Right lobe of liver (tissue), 6 donors: ENCODE data around the gene TFPT. TPM values are rescaled to one million over a fixed set of nuclear protein-coding genes. Genes with fewer than 3 reads are reported as not detected.

ENCODE experiments used
- ATAC-seq, 4 donors: fragments of 200-7000 bp; cut with Tn5 transposase; one replicate each; pipeline ENCODE4 v1.9.1; 2020; ENCODE audit warnings: mild to moderate bottlenecking in 4 of 4, moderate library complexity in 4 of 4
- DNase-seq, 3 donors: peaks; one replicate each; pipeline ENCODE4 v3.0.0-alpha.2; 2020
- H3K27ac ChIP-seq, 3 donors: fragments of 200-600 bp; one replicate each; pipeline ENCODE4 v1.8.0; 2022
- H3K27me3 ChIP-seq, 2 donors: fragments of 200-600 bp; one replicate each; pipeline ENCODE4 v1.8.0; 2022
- H3K36me3 ChIP-seq, 4 donors: fragments of 200-600 bp; sonication (generic) in 1 of 4; one replicate each; pipeline versions ENCODE4 v1.5.1 to v1.8.0; 2017 to 2022; ENCODE audit warnings: control low read depth in 1 of 4
- H3K4me1 ChIP-seq, 4 donors: fragments of 200-600 bp; sonication (generic) in 1 of 4; one replicate each; pipeline versions ENCODE4 v1.5.1 to v1.8.0; 2017 to 2022; ENCODE audit warnings: control low read depth in 1 of 4
- H3K4me3 ChIP-seq, 3 donors: fragments of 200-600 bp; one replicate each; pipeline ENCODE4 v1.8.0; 2022
- H3K9me3 ChIP-seq, 4 donors: fragments of 200-600 bp; sonication (generic) in 1 of 4; one replicate each; pipeline versions ENCODE4 v1.5.1 to v1.8.0; 2017 to 2022; ENCODE audit warnings: control low read depth in 1 of 4
- POLR2A ChIP-seq: fragments of 450-650 bp; IDR thresholded peaks from one replicate; pipeline ENCODE4 v1.6.1; 2017; ENCODE audit warnings: antibody characterized with exemption, mild to moderate bottlenecking
- WGBS: methylation state at CpG from one replicate; pipeline ENCODE4 v1.1.6; 2018; ENCODE audit warnings: low coverage, low lambda C conversion rate; ENCODE audit not compliant: insufficient coverage; ENCODE audit errors: missing lambda C conversion rate; 5-methylcytosine and 5-hydroxymethylcytosine counted together
- intact Hi-C, 2 donors: fragments of 100-400 bp; cut with DNase I; formaldehyde crosslinking; loops; one replicate each; pipeline versions ENCODE4 v1.11.2 to v1.14.1; 2022
- total RNA-seq, 6 experiments: library from RNA; depleted of rRNA in 2 of 6; stranded (reverse); fragments of >200 nt in 2 of 6; fragmentation: NEBNext Ultra II Directional in 3 of 6; extraction: Animal tissue kit (Norgen Biotek cat#: 25700) in 3 of 6; gene quantifications; one replicate each; pipeline versions ENCODE4 v1.1.0 to v1.2.4, GENCODE V29; 2016 to 2023
- TF ChIP-seq, protein P1 (sequence below), 4 donors: fragments of 200-600 bp in 3 of 4; fragments of 450-650 bp in 1 of 4; IDR thresholded peaks; one replicate each; pipeline versions ENCODE4 v1.5.1 to v1.8.0; 2016 to 2022; ENCODE audit warnings: antibody characterized with exemption in 4 of 4, mild to moderate bottlenecking in 2 of 4
- donor health status: DM: no; HTN: yes; CAD: no.
- donor health status: DM: no; HTN: no; CAD: no.
- donor health status: DM: no; HTN: no; CAD: no.
- donor health status: DM: no; HTN: yes; CAD: no.
- donor health status: DM: no; HTN: yes; CAD: no.

TFPT gene
- total RNA-seq, 6 experiments from 2014 or later: 3.5 to 8.2 (median 5.7) TPM

DNA sequence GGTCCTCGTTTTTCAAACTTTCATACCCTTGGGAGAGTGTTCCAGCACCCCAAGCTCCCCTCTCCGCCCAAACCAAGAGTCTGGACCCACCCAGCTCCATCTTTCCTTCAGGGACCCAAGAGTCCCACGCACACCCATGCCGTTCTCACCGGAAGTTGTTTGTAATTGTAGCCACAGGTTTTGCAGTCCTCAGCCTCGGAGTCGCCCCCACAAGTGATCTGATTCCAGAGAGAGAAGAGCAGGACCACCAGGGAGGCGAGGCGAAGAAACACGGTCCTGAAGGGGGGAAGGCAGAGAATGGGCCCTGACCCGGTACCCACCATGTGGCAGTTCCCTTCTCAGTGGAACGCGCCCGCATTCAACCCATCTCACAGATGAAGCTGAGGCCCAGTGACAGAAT lies 47.4 kb upstream of the TFPT start:
- DNase-seq: peak in 1 of 3 donors; percentile 57
- no peak for ATAC-seq
- TF ChIP-seq POLR2A: no peak
- Histone ChIP-seq H3K4me3 (peak overlapping the region; percentile 33 to 56 (median 51)), H3K36me3 (peaks cover 0 to 4% (median 0%) of the 10 kb centered on the region in 4 donors), H3K9me3 (no peaks in the 10 kb centered on the region), H3K4me1 (peaks cover 0 to 29% (median 11%) of the 10 kb centered on the region in 4 donors), H3K27me3 (no peaks in the 10 kb centered on the region), H3K27ac (peak overlapping the region in 2 of 3 donors; percentile 48 to 55)
- intact Hi-C loops: no loop called here
- 71% methylated on average over 14 of the region's 14 CpGs for WGBS

DNA sequence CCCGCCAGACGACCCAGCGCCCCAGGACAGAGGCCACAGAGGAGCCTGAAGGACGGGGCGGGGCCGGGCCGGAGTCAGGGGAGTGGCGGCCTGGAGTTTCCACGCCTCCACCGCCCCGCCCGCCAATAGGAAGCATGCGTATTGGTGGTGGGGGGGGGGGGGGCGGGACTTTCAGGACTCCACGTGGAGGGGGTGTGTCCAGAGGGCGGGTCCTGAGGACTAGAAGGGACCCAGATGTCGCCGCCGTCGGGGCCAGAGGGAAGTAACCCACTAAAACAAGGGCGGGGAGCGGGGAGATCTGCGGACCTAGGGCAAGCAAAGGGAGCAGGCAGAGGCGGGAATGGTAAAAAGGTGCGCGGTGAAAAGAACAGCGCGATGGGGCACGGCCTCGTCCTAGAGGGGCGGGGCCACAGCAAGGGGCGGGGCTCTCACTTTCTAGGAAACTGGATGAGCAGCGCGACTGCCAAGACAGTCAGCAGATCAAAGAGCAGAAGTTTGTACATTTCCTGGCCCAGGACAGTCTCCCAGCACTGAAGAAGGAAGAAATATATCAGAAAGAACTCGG lies 46.9 kb upstream of the TFPT start:
- Histone ChIP-seq H3K4me1 (peaks cover 0 to 29% (median 11%) of the 10 kb centered on the region in 4 donors), H3K27ac (peak overlapping the region in 2 of 3 donors; percentile 48 to 55), H3K4me3 (peak overlapping the region; percentile 33 to 56 (median 51)), H3K36me3 (peaks cover 0 to 9% (median under 1%) of the 10 kb centered on the region in 4 donors), H3K27me3 (no peaks in the 10 kb centered on the region), H3K9me3 (no peaks in the 10 kb centered on the region)
- 2% methylated on average over 25 of the region's 35 CpGs for WGBS
- intact Hi-C loops: no loop called here
- ATAC-seq (peak; percentile 64 to 75 (median 69)), DNase-seq (peak; percentile 88 to 91 (median 90))
- TF ChIP-seq POLR2A: no peak
- TF ChIP-seq, protein P1, sequence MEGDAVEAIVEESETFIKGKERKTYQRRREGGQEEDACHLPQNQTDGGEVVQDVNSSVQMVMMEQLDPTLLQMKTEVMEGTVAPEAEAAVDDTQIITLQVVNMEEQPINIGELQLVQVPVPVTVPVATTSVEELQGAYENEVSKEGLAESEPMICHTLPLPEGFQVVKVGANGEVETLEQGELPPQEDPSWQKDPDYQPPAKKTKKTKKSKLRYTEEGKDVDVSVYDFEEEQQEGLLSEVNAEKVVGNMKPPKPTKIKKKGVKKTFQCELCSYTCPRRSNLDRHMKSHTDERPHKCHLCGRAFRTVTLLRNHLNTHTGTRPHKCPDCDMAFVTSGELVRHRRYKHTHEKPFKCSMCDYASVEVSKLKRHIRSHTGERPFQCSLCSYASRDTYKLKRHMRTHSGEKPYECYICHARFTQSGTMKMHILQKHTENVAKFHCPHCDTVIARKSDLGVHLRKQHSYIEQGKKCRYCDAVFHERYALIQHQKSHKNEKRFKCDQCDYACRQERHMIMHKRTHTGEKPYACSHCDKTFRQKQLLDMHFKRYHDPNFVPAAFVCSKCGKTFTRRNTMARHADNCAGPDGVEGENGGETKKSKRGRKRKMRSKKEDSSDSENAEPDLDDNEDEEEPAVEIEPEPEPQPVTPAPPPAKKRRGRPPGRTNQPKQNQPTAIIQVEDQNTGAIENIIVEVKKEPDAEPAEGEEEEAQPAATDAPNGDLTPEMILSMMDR (IDR thresholded peaks at IDR 0.05): no peak

DNA sequence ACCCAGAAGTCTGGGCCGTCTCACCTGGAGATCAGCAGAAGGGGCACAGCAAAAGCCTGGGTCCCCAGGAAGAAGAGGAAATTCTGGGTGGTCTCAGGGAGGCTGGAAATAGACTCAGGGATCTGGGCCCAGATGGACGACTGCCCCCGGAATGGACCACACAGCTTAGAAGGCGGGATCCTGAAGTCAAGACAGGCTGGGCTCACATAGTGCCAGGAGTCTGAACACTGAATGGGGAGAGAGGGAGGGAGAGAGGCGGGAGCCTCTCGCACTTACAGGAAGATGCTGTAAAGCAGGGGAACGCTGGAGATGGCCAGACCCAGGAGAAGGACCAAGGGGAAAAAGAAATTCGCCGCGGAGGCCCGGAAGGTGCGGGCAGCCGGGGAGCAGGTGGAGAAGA lies 45.4 kb upstream of the TFPT start:
- Histone ChIP-seq H3K9me3 (no peaks in the 10 kb centered on the region), H3K36me3 (peaks cover 0 to 24% (median 8%) of the 10 kb centered on the region in 4 donors), H3K27me3 (no peaks in the 10 kb centered on the region), H3K4me3 (no peak overlapping the region), H3K4me1 (peaks cover 0 to 29% (median 11%) of the 10 kb centered on the region in 4 donors), H3K27ac (no peak overlapping the region)
- intact Hi-C loops: no loop called here
- no peak for ATAC-seq
- WGBS: 62% methylated on average over 12 of the region's 13 CpGs
- no peak for DNase-seq
- TF ChIP-seq, protein P1 (IDR thresholded peaks at IDR 0.05): no peak
- no peak for TF ChIP-seq POLR2A

DNA sequence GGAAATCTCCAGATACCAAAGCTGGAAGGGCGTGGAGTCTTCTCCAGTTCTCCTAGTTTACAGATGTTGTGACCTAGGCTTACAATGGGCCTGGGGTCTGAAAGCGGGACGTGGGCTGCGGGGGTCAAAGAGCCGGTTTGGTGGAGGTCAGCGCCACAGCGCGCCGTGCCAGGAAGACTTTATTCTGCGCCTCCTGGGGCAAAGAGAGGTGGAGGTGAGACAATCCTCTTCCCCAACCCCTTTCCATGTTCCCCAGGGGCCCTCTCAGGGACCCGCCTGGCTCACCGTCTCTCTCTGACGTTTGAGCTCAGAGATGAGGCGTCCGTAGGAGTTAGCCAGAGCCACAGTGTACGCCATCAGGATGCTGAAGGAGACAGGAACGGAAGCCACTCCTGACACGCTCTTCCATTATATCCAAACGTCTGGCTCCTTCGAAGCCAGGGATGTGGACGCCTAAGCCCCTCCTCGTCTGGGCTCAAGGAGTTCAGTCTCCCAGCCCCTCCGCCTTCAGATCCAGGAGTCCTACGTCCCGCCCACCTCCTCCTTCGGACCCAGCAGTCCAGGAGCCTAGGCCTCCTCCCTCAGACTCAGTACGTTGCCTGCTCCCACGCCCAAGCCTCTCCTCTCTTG lies 44.8 kb upstream of the TFPT start:
- 11% methylated on average over 14 of the region's 28 CpGs for WGBS
- TF ChIP-seq, protein P1 (IDR thresholded peaks at IDR 0.05): no peak
- no peak for TF ChIP-seq POLR2A
- ATAC-seq (no peak), DNase-seq (peak in 1 of 3 donors; percentile 57)
- peaks cover 0 to 30% (median 11%) of the 10 kb centered on the region in 4 donors for H3K36me3 ChIP-seq
- no peaks in the 10 kb centered on the region for H3K27me3 ChIP-seq
- peak overlapping the region; percentile 38 to 49 (median 44) for H3K4me3 ChIP-seq
- intact Hi-C loops: no loop called here
- H3K9me3 ChIP-seq: no peaks in the 10 kb centered on the region
- H3K27ac ChIP-seq: peak overlapping the region; percentile 11 to 70 (median 62)
- peaks cover 0 to 29% (median 11%) of the 10 kb centered on the region in 4 donors for H3K4me1 ChIP-seq
